Lung microvascular endothelial cell (primary cell): ENCODE data around the gene PIK3CD. TPM values are rescaled to one million over a fixed set of nuclear protein-coding genes. Genes with fewer than 3 reads are reported as not detected.
A peak's percentile ranks its signal among the peaks of the same experiment; 100 is the strongest.
"Not testable (repeated sequence)": the region's sequence is repeated elsewhere in the genome, so short reads cannot be mapped to it uniquely, and the experiment has no call there.

ENCODE experiments used
- DNase-seq, 2 donors: peaks; one replicate each; pipeline versions ENCODE4 v3.0.0 to v3.0.0-alpha.2; 2010; ENCODE audit warnings: low read depth in 2 of 2
- total RNA-seq: library from RNA; depleted of rRNA; stranded (reverse); fragments of >200 nt; gene quantifications from 2 replicates; pipeline ENCODE4 v1.2.1, GENCODE V29; 2014

Gene PIK3CD
- total RNA-seq, 1 donor from 2014 or later, result 2.8 TPM

DNA sequence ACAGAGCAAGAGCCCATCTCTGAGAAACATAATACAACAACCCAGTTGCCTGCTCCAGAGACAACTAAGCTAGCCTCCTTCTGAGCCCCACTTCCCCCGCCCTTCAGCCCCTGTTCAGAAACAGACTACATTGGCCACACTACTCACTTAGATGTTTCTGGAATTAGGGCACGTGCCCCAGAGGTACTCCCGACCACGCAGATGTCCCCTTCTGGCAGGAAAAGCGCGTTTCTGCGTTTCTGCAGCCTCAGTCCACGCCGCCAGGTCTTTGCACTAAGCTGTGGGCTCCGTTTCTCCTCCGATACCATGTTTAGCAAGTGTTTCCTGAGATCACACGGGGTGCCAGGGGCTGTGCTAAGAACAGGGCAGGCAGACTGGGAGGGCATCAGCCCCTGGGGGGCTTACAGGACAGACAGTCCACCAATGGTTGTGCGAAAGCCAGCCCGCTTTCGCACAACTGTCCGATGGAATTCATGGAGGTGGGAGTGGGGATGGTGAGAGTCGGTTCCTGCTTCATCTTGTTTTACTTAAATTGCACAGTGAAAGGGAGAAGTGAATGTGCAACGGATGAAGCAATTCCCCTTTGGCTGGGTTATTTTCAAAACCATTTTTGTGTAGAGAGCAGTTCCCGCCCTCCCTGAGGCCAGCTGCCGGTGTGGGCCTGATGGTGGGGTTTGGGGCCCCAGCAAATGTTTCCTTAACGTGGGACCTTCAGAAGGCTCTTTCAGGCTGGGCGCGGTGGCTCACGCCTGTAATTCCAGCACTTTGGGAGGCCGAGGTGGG is 2.7 kb downstream of the PIK3CD start:
- DNase-seq, result no peak

GRCh38 chr1:9654834-9655723 is 3.5 kb downstream of the PIK3CD start:
- DNase-seq, result no peak

GRCh38 chr1:9655836-9656235 is 4.3 kb downstream of the PIK3CD start:
- DNase-seq, result no peak

- no peak for DNase-seq
Measured at GRCh38 chr1:9657521-9658032, 6.0 kb downstream of the PIK3CD start.

- DNase-seq, result no peak
Measured at GRCh38 chr1:9658199-9658598, 6.7 kb downstream of the PIK3CD start.

DNA sequence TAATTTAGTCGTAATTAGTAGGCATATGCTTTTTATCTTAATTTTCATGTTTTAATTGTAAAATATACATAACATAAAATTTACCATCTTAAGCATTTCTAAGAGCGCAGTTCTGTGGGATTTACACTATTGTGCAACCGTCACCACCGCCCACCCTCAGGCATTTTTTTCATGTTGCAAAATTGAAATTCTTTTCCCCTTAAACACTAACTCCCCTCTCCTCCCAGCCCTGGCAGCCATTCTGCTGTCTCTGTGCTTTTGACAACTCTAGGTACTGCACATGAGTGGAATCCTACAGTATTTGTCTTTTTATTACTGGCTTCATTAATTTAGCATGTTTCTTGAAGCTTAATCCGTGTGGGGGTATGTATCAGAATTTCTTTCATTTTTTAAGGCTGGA is 7.8 kb downstream of the PIK3CD start:
- DNase-seq, result no peak

DNA sequence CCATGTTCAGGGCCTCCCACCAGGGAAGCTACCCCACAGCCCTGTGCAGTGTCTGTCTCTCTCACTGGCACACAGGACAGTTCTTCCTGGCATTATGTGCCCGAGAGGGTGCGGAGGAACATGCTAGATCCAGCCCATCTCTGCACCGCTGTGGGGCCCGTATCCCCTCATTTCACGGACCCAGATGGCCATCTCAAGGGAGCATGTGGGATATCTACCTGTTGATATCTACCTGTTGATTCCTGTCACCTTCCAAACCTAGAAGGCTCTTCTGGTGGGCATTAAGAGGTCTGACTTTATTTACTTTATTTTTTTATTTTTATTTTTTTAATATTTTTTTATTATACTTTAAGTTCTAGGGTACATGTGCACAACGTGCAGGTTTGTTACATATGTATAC is 11.7 kb downstream of the PIK3CD start:
- DNase-seq, result no peak

GRCh38 chr1:9665193-9665592 is 13.7 kb downstream of the PIK3CD start:
- no peak for DNase-seq

- no peak for DNase-seq
Measured at GRCh38 chr1:9668080-9668479, 16.5 kb downstream of the PIK3CD start.

GRCh38 chr1:9670085-9670484 is 18.6 kb downstream of the PIK3CD start:
- DNase-seq, result no peak

DNA sequence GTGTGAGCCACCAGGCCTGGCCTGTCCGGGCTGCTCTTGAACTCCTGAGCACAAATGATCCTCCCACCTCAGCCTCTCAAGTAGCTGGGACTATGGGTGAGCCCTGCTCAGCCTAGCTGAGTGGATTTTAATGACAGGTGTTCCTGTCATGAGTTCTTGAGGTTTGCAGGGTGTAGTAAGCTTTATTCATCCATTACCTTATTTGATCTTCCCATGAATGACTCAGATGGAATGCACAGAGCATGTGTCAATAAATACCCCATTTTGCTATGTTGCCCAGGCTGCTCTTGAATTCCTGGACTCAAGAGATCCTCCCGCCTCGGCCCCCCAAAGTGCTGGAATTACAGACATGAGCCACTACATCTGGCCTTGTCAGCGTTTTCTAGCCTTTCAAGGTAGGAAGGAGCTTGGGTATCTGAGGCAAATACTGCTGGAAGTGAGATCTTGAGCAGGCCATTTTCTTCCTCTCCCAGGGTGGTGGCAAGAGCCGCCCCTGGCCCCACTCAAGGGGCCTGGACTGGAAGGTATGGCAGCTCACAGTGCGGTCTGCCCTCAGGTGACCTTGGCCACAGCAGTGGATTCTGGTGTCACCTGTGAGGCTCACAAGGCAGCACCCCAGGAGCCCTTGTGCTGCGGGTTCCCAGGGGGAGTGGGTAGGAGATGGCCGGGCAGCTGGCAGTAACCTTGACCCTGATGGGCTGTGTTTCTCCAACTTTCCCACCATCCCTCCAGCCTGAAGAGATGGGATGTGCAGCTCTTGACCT is 20.0 kb downstream of the PIK3CD start:
- DNase-seq, result no peak

GRCh38 chr1:9672444-9672843 is 20.9 kb downstream of the PIK3CD start:
- DNase-seq, result no peak

DNA sequence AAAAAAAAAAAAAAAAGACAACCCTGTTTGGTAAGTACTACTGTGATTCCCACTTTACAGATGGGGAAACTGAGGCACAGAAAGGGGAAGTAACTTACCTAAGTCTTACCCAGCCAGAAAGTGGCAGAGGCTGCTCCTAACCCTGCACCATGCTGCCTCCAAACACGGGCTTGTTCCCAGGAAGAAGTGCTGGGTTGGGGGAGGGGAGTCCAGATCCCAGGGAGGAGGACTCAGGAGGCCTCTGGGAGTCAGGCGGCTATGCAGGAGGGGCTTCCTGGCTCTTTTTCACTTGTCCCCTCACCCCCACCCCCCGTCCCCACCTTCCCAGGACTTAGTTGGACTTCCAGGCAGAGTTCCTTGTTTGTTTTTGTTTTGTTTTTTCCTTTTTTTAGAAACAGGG is 23.9 kb downstream of the PIK3CD start:
- DNase-seq, result no peak

DNA sequence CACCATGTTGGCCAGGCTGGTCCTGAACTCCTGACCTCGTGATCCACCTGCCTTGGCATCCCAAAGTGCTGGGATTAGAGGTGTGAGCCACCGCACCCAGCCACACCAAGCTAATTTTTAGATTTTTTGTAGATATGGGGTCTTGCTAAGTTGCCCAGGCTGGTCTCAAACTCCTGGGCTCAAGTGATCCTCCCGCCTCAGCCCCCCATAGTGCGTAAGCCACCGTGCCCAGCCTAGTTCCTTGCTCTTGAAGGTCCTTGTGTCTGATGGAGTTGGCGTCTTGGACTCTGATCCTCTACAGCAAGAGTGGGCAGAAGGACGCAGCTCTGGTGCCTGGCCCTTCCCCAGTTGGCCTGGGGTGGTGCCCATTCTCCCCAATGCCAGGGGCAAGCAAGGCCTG is 24.6 kb downstream of the PIK3CD start:
- DNase-seq, result not testable (repeated sequence)

- DNase-seq, result no peak
Measured at GRCh38 chr1:9676815-9677393, 25.4 kb downstream of the PIK3CD start.

DNA sequence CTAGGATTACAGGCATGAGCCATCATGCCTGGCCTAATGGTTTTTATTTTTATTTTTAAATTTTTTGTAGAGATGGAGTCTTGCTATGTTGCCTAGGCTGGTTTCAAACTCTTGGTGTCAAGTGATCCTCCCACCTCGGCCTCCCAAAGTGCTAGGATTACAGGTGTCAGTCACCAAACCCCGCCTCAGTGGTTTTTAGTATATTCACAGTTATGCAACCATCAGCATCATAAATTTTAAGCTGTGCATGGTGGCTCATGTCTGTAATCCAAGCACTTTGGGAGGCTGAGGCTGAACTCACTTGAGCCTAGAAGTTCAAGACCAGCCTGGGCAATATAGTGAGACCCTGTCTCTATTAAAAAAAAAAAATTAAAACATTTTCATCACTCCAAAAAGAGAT is 28.6 kb downstream of the PIK3CD start:
- no peak for DNase-seq

GRCh38 chr1:9680828-9681227 is 29.3 kb downstream of the PIK3CD start:
- no peak for DNase-seq

DNA sequence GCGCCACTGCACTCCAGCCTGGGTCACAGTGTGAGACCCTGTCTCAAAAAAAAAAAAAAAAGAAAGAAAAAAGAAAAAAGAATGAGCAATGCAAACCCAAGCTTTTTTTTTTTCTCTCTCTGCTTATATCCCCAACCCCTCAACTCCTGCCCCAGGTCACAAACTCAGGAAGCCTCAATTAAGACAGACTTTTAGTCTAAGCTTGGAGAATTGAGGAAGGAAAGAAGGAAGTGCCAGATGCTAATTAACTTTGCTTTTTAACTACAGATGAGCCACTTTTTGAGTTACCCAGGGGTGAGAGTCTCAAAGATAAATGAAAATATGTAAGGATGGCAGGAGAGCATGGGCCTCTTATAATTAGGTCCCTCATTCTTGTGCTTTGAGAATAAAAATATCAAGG is 33.3 kb downstream of the PIK3CD start:
- DNase-seq, result no peak

GRCh38 chr1:9687120-9687873 is 35.8 kb downstream of the PIK3CD start:
- DNase-seq, result peak; percentile 36 to 74

GRCh38 chr1:9687874-9688582 is 36.5 kb downstream of the PIK3CD start:
- peak; percentile 14 to 35 for DNase-seq
